ENCODE results near the gene VPS39. TPM values are rescaled to one million over a fixed set of nuclear protein-coding genes. Genes with fewer than 3 reads are reported as not detected.

Gene VPS39
- total RNA-seq, 1 donor from 2014 or later = 88.9 TPM

DNA sequence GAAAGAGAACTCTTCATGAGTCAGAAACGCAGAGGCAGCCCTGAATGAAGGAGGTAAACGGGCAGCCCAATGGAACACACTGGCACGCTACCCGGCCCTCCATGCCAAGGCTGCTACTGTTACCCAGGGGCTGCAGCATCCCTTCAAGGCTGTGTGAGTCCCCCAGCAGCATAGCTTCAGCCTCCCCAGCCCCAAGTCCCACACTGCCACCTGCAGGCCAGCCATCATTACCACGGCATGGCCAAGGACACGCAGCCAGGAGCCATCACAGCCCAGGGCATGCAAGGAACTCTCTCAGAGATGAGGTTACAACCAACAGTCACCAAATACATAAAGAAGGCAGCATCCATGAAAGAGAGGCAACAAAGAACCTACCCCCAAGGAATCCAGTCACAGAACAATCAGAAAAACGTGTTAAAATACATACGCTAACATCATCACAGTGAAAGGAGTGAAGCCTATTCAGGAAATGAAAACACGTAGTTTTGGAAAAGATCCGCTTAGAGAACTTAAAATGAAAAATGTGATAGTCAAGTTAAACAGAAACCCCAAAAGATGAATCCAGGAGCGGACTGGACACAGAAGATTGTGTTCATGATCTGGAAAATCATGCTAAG, 74.1 kb downstream of the VPS39 start:
- Mint-ChIP-seq H3K4me1 (ENCODE audit: low read depth) (no peaks in the 10 kb centered on the region), H3K27ac (no peak overlapping the region), H3K4me3 (ENCODE audit: low read depth) (no peak overlapping the region), H3K36me3 (ENCODE audit: insufficient read depth) (no peaks in the 10 kb centered on the region), H3K9me3 (ENCODE audit: low read depth) (peaks cover 6% of the 10 kb centered on the region), H3K27me3 (peaks cover 12% of the 10 kb centered on the region)
- DNase-seq (ENCODE audit: low spot score, unreplicated experiment) = no peak
- TF ChIP-seq, protein P1, sequence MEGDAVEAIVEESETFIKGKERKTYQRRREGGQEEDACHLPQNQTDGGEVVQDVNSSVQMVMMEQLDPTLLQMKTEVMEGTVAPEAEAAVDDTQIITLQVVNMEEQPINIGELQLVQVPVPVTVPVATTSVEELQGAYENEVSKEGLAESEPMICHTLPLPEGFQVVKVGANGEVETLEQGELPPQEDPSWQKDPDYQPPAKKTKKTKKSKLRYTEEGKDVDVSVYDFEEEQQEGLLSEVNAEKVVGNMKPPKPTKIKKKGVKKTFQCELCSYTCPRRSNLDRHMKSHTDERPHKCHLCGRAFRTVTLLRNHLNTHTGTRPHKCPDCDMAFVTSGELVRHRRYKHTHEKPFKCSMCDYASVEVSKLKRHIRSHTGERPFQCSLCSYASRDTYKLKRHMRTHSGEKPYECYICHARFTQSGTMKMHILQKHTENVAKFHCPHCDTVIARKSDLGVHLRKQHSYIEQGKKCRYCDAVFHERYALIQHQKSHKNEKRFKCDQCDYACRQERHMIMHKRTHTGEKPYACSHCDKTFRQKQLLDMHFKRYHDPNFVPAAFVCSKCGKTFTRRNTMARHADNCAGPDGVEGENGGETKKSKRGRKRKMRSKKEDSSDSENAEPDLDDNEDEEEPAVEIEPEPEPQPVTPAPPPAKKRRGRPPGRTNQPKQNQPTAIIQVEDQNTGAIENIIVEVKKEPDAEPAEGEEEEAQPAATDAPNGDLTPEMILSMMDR (IDR thresholded peaks at IDR 0.05; ENCODE audit: unreplicated experiment) = peak; percentile 53

GRCh38 chr15:42133356-42133755, 74.7 kb downstream of the VPS39 start:
- no peak overlapping the region for H3K4me3 Mint-ChIP-seq (ENCODE audit: low read depth)
- H3K27ac Mint-ChIP-seq = no peak overlapping the region
- H3K4me1 Mint-ChIP-seq (ENCODE audit: low read depth) = no peaks in the 10 kb centered on the region
- no peak for DNase-seq (ENCODE audit: low spot score, unreplicated experiment)
- peaks cover 12% of the 10 kb centered on the region for H3K27me3 Mint-ChIP-seq
- no peaks in the 10 kb centered on the region for H3K36me3 Mint-ChIP-seq (ENCODE audit: insufficient read depth)
- TF ChIP-seq, protein P1 (IDR thresholded peaks at IDR 0.05; ENCODE audit: unreplicated experiment) = no peak
- peaks cover 2% of the 10 kb centered on the region for H3K9me3 Mint-ChIP-seq (ENCODE audit: low read depth)

GRCh38 chr15:42131826-42132806, 76.0 kb downstream of the VPS39 start:
- Mint-ChIP-seq H3K4me3 (ENCODE audit: low read depth) (no peak overlapping the region), H3K9me3 (ENCODE audit: low read depth) (no peaks in the 10 kb centered on the region), H3K36me3 (ENCODE audit: insufficient read depth) (no peaks in the 10 kb centered on the region), H3K27ac (no peak overlapping the region), H3K27me3 (peaks cover 12% of the 10 kb centered on the region), H3K4me1 (ENCODE audit: low read depth) (no peaks in the 10 kb centered on the region)
- TF ChIP-seq, protein P1 (IDR thresholded peaks at IDR 0.05; ENCODE audit: unreplicated experiment) = no peak
- no peak for DNase-seq (ENCODE audit: low spot score, unreplicated experiment)

DNA sequence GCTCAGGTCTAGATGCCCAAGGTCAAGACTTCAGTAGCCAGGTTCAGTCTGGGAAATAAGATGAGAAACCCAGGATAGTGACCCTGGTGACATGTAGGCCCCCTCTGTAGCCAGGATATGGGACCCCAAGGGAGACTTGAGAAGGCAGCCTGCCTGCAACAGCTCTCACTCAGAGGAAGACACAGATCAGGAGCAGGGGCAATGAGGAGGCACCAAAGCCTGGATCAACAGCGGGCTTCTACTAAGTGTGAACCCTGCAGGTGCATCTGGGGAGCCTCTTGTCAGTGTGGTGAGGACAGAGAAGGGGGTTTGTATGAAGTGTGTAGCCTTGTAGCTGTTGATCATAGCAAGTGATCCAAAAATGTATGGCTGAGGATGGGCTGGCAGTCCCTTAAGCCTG, 77.1 kb downstream of the VPS39 start:
- Mint-ChIP-seq H3K9me3 (ENCODE audit: low read depth) (no peaks in the 10 kb centered on the region), H3K4me3 (ENCODE audit: low read depth) (no peak overlapping the region), H3K27ac (no peak overlapping the region), H3K4me1 (ENCODE audit: low read depth) (no peaks in the 10 kb centered on the region), H3K36me3 (ENCODE audit: insufficient read depth) (no peaks in the 10 kb centered on the region), H3K27me3 (peaks cover 12% of the 10 kb centered on the region)
- no peak for DNase-seq (ENCODE audit: low spot score, unreplicated experiment)
- TF ChIP-seq, protein P1 (IDR thresholded peaks at IDR 0.05; ENCODE audit: unreplicated experiment) = no peak

DNA sequence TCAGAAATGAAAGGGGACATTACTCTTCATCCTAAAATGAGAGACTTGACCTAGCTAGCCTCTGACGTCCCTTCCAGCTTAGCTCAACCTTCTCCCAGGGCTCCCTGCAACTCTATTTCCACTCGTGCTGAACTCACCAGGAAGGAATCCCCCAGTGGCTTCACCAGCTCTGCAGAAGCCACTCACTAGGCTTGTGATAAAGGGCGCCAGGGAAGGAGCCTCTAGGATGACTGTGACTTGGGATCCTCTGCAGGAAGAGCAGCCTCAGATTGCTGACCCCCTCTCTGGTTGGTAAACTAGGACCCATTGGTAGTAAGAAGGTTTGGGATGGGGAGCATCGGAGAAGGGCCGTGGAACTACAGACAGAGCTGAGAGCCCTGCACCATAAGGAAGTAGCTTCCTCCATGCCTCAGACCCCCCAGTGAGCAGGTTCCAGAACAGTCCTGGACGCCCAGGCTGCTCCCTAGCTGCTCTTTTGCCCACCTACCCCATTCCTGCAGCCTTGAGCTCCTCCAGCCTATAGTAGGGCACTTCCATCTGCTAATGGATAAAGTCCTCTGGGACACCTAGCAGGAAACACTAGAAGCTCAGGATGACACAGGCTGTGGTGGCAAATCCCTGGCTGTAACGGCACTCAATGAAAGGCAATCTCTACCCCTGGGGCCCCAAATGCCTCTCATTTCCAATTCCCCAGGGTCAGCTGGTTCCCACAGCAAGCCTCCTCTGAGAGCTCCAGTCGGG, 77.7 kb downstream of the VPS39 start:
- no peak for DNase-seq (ENCODE audit: low spot score, unreplicated experiment)
- Mint-ChIP-seq H3K4me1 (ENCODE audit: low read depth) (no peaks in the 10 kb centered on the region), H3K27ac (no peak overlapping the region)

More for the DNA sequence above, 77.7 kb downstream of the VPS39 start:
- TF ChIP-seq, protein P1 (IDR thresholded peaks at IDR 0.05; ENCODE audit: unreplicated experiment) = no peak
- H3K36me3 Mint-ChIP-seq (ENCODE audit: insufficient read depth) = no peaks in the 10 kb centered on the region
- peaks cover 12% of the 10 kb centered on the region for H3K27me3 Mint-ChIP-seq
- H3K9me3 Mint-ChIP-seq (ENCODE audit: low read depth) = no peaks in the 10 kb centered on the region
- H3K4me3 Mint-ChIP-seq (ENCODE audit: low read depth) = no peak overlapping the region

Data from progenitor cell of endocrine pancreas (in vitro differentiated cells).